GM12878 (cell line): ENCODE results near the gene C19orf12. TPM values are rescaled to one million over a fixed set of nuclear protein-coding genes. Genes with fewer than 3 reads are reported as not detected.

Source experiments
- BHLHE40 ChIP-seq, 2 experiments: fragments of 450-650 bp in 1 of 2; IDR thresholded peaks; 2 replicates each; pipeline ENCODE4 v1.6.1; 2011 to 2017; ENCODE audit warnings: low read depth in 2 of 2, borderline replicate concordance in 1 of 2, improper control_type of control experiment in 1 of 2, low read length in 1 of 2, mild to moderate bottlenecking in 1 of 2
- CTCF ChIP-seq, 3 experiments: IDR thresholded peaks in 2 of 3; conservative IDR thresholded peaks in 1 of 3; 2 replicates each; pipeline ENCODE4 v1.5.1; 2011; ENCODE audit warnings: low read depth in 3 of 3, low read length in 3 of 3, mild to moderate bottlenecking in 3 of 3, control low read depth in 2 of 3, moderate library complexity in 2 of 3, inconsistent platforms in 1 of 3, mixed read lengths in 1 of 3; ENCODE audit not compliant: control insufficient read depth in 2 of 3, insufficient read depth in 1 of 3; ENCODE audit errors: extremely low read depth in 1 of 3
- HSF1 ChIP-seq: fragments of 150-350 bp; IDR thresholded peaks from 2 replicates; pipeline ENCODE4 v1.6.1; 2014; ENCODE audit warnings: mild to moderate bottlenecking, low read depth, low read length
- LARP7 ChIP-seq: fragments of 450-650 bp; IDR thresholded peaks from 2 replicates; pipeline ENCODE4 v1.6.1; 2017; ENCODE audit warnings: mild to moderate bottlenecking
- MEF2A ChIP-seq: IDR thresholded peaks from 2 replicates; pipeline ENCODE4 v1.6.1; 2011; ENCODE audit warnings: low read depth, mild to moderate bottlenecking, low read length, moderate library complexity; ENCODE audit not compliant: insufficient read depth
- MTA3 ChIP-seq: IDR thresholded peaks from 2 replicates; pipeline ENCODE4 v1.6.1; 2012; ENCODE audit warnings: low read length, inconsistent platforms, borderline replicate concordance
- TAF1 ChIP-seq: IDR thresholded peaks from 2 replicates; pipeline ENCODE4 v1.6.1; 2011; ENCODE audit warnings: mild to moderate bottlenecking, low read depth, low read length, borderline replicate concordance
- ZBED1 ChIP-seq: IDR thresholded peaks from 2 replicates; pipeline ENCODE4 v1.6.1; 2016; ENCODE audit warnings: borderline replicate concordance
- polyA plus RNA-seq, 11 experiments: library from polyadenylated mRNA; depleted of rRNA in 4 of 11; unstranded in 6 of 11; stranded (reverse) in 5 of 11; fragments of >200 nt; fragmentation: Nextera tagmentation in 4 of 11; fragmentation: Illumina TruSeq in 1 of 11; extraction: Ambion mirVana in 4 of 11; extraction: Trizol in 1 of 11; gene quantifications; 1 replicate in 1 of 11; 2 replicates in 10 of 11; pipeline versions ENCODE4 v1.2.1 to v1.2.3, GENCODE V29; 2011 to 2016; ENCODE audit warnings: inconsistent platforms in 2 of 11, missing spikeins in 2 of 11, low read depth in 1 of 11
- total RNA-seq, 4 experiments: library from RNA; depleted of rRNA in 3 of 4; stranded (reverse); fragments of >200 nt in 3 of 4; fragmentation: Illumina TruSeq in 1 of 4; extraction: Trizol in 1 of 4; gene quantifications; 2 replicates each; pipeline versions ENCODE4 v1.2.1 to v1.2.3, GENCODE V29; 2013 to 2021

Gene C19orf12
- total and polyA plus RNA-seq, 10 of the 15 experiments (the other 5 are each of a cell fraction or from before 2014, with no cell fraction given), result 2.3 to 23.5 (median 20.3) TPM

GRCh38 chr19:29717051-29717450 lies 2.0 kb upstream of the C19orf12 start (continued):
- TF ChIP-seq HSF1 (no peak), CTCF (IDR thresholded peaks at IDR 0.05 in 2 of 3, conservative IDR thresholded peaks at IDR 0.05 in 1 of 3; ENCODE audit: control insufficient read depth in 2 of 3, extremely low read depth in 1 of 3, insufficient read depth in 1 of 3, low read depth in 3 of 3, low read length in 3 of 3) (no peak), LARP7 (no peak), TAF1 (no peak), MTA3 (no peak), MEF2A (no peak), ZBED1 (no peak), BHLHE40 (IDR thresholded peaks at IDR 0.05; ENCODE audit: borderline replicate concordance in 1 of 2, low read depth in 2 of 2, low read length in 1 of 2) (no peak)
